HFFc6 (cell line): ENCODE measurements around the gene ARL5B. TPM values are rescaled to one million over a fixed set of nuclear protein-coding genes. Genes with fewer than 3 reads are reported as not detected.

Source experiments
- DNase-seq: peaks from one replicate; pipeline ENCODE4 v3.0.0-alpha.2; 2018
- H3K27ac Mint-ChIP-seq: 2 replicates; pipeline ENCODE4 v1.8.0; 2020; ENCODE audit warnings: mild to moderate bottlenecking, mixed read lengths
- H3K27me3 Mint-ChIP-seq: 2 replicates; pipeline ENCODE4 v1.8.0; 2021; ENCODE audit warnings: mild to moderate bottlenecking, moderate library complexity, mixed read lengths; ENCODE audit not compliant: insufficient read depth
- H3K36me3 Mint-ChIP-seq: 2 replicates; pipeline ENCODE4 v1.8.0; 2021; ENCODE audit warnings: low read depth, mixed read lengths
- H3K4me1 Mint-ChIP-seq: 2 replicates; pipeline ENCODE4 v1.8.0; 2020; ENCODE audit warnings: low read depth, mixed read lengths
- H3K4me3 Mint-ChIP-seq: 2 replicates; pipeline ENCODE4 v1.8.0; 2020; ENCODE audit warnings: mild to moderate bottlenecking, moderate library complexity, mixed read lengths
- H3K9me3 Mint-ChIP-seq: 2 replicates; pipeline ENCODE4 v1.8.0; 2020; ENCODE audit warnings: mild to moderate bottlenecking, mixed read lengths
- CTCF ChIP-seq: fragments of 200-600 bp; sonication (generic); IDR thresholded peaks from 2 replicates; pipeline ENCODE4 v1.5.0; 2021; ENCODE audit warnings: antibody characterized with exemption, mild to moderate bottlenecking
- total RNA-seq, 6 experiments: library from RNA; stranded (reverse); fragmentation: NEBNext Ultra II Directional; extraction: Animal tissue kit (Norgen Biotek cat#: 25700); gene quantifications; 2 replicates in 1 of 6; 3 replicates in 5 of 6; pipeline ENCODE4 v1.2.3, GENCODE V29; 2021

ARL5B gene
- total RNA-seq, 6 experiments from 2014 or later = 6.9 to 9.0 (median 8.7) TPM

GRCh38 chr10:18664841-18665478, 5.7 kb downstream of the ARL5B start:
- H3K4me3 Mint-ChIP-seq = no peak overlapping the region
- H3K27me3 Mint-ChIP-seq = peaks cover 1% of the 10 kb centered on the region; the same call in 1 of the 2 replicates
- no peaks in the 10 kb centered on the region for H3K9me3 Mint-ChIP-seq
- H3K4me1 Mint-ChIP-seq = peaks cover 52% of the 10 kb centered on the region
- peak overlapping the region; percentile 67; the same call in 1 of the 2 replicates for H3K27ac Mint-ChIP-seq
- no peak for DNase-seq
- TF ChIP-seq CTCF = no peak
- H3K36me3 Mint-ChIP-seq = peaks cover 9% of the 10 kb centered on the region

- DNase-seq = no peak
- peak overlapping the region; percentile 55 for H3K4me3 Mint-ChIP-seq
- TF ChIP-seq CTCF = no peak
- H3K36me3 Mint-ChIP-seq = peaks cover 14% of the 10 kb centered on the region
- peaks cover 1% of the 10 kb centered on the region; the same call in 1 of the 2 replicates for H3K27me3 Mint-ChIP-seq
- peaks cover 45% of the 10 kb centered on the region for H3K4me1 Mint-ChIP-seq
- H3K27ac Mint-ChIP-seq = peak overlapping the region; percentile 67
- H3K9me3 Mint-ChIP-seq = no peaks in the 10 kb centered on the region
Observed at GRCh38 chr10:18665815-18666558, 6.8 kb downstream of the ARL5B start.

GRCh38 chr10:18666810-18667209, 7.6 kb downstream of the ARL5B start:
- no peak for TF ChIP-seq CTCF
- Mint-ChIP-seq H3K36me3 (peaks cover 6% of the 10 kb centered on the region; the same call in 1 of the 2 replicates), H3K4me3 (peak overlapping the region; percentile 22), H3K9me3 (no peaks in the 10 kb centered on the region), H3K27me3 (peaks cover 1% of the 10 kb centered on the region; the same call in 1 of the 2 replicates), H3K27ac (peak overlapping the region; percentile 23; the same call in 1 of the 2 replicates), H3K4me1 (peaks cover 37% of the 10 kb centered on the region)
- DNase-seq = peak; percentile 46

GRCh38 chr10:18668026-18668425, 8.8 kb downstream of the ARL5B start:
- no peak for DNase-seq
- Mint-ChIP-seq H3K36me3 (peaks cover 6% of the 10 kb centered on the region; the same call in 1 of the 2 replicates), H3K4me3 (no peak overlapping the region), H3K4me1 (peaks cover 30% of the 10 kb centered on the region), H3K27me3 (peaks cover 1% of the 10 kb centered on the region; the same call in 1 of the 2 replicates), H3K27ac (no peak overlapping the region), H3K9me3 (no peaks in the 10 kb centered on the region)
- TF ChIP-seq CTCF = no peak

GRCh38 chr10:18675086-18675801, 16.0 kb downstream of the ARL5B start:
- DNase-seq = no peak
- peaks cover 6% of the 10 kb centered on the region; the same call in 1 of the 2 replicates for H3K36me3 Mint-ChIP-seq
- no peaks in the 10 kb centered on the region for H3K27me3 Mint-ChIP-seq
- H3K4me1 Mint-ChIP-seq = no peaks in the 10 kb centered on the region
- no peak overlapping the region for H3K4me3 Mint-ChIP-seq
- TF ChIP-seq CTCF = no peak
- no peaks in the 10 kb centered on the region for H3K9me3 Mint-ChIP-seq
- H3K27ac Mint-ChIP-seq = no peak overlapping the region
